HG03175 (cell line): ENCODE measurements around the gene JAZF1.

ENCODE experiments used
- ATAC-seq: cut with Tn5 transposase; IDR thresholded peaks from one replicate; pipeline ENCODE4 v1.9.1; 2021; ENCODE audit warnings: mild to moderate bottlenecking, moderate library complexity; ENCODE audit not compliant: unreplicated experiment

JAZF1 gene

DNA sequence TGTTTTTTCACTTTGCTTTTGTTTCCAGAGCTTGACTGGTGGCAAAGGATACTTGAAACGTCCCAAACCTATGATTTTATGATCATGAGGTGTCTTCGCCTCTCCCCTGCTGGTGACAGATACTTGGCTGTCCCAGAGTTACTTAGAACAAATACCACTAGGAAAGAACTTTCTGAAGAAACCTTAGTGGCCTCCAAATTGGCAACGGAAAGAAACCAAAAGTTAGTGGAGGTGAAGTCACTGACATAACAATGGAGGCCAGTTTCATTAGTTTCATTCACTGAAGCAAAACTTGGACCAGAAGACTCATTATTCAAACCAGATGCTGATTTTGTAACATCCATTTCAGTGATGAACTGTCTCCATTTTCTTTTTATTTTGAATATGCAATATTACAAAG, 68.6 kb downstream of the JAZF1 start:
- ATAC-seq, result no peak

DNA sequence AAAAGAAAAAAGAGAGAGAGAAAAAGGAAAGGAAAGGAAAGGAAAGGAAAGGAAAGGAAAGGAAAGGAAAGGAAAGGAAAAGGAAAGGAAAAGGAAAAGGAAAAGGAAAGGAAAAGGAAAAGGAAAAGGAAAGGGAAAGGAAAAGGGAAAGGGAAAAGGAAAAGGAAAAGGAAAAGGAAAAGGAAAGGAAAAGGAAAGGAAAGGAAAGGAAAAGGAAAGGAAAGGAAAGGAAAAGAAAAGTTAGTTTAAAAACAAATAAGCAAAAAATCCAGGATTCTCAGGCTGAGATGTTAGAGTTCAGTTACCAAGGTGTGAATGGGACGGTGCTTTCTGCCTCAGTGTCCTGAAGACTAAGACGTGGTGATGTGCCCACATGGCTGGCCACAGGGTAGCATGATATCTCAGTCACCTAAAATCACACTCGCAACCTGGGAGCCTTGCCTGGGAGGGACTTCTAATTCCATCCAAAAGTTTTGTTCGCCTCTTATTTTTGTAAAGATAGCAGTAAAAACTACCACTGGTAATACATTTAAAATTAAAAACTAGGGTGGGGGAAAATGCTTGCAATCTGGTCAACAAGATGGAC, 70.1 kb downstream of the JAZF1 start:
- no peak for ATAC-seq

DNA sequence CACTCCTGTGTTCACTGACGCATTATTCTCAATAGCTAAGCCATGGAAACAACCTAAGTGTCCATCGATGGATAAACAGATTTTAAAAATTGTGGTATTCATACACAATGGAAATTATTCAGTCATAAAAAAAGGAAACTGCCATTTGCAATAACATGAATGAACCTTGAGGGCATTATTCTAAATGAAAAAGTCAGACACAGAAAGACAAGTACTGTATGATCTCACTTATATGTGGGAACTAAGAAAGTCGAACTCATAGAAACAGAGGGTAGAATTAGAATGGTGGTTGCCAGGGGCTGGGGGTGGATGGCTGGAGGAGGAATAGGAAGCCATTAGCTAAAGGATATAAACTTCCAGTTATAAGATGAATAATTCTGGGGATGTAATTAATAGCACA, 71.8 kb downstream of the JAZF1 start:
- no peak for ATAC-seq

DNA sequence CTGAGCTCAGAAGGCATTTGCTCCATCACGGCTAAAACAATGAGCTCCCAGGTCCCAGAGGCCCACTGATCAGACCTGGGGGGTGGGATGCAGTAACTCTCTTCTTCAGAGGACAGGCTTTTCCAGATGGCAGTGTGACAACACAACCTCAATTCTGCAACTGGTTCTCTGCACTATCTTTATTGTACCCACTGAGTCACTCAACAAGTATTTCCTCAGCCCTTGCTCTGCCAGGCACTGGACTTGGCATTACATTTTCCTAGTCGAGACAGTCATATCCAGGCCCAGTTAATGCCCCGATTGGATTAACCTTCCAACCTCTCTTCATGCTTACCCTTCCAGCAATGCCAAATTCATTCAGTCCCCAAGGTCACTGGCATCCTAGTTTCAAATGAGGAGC, 72.6 kb downstream of the JAZF1 start:
- no peak for ATAC-seq

DNA sequence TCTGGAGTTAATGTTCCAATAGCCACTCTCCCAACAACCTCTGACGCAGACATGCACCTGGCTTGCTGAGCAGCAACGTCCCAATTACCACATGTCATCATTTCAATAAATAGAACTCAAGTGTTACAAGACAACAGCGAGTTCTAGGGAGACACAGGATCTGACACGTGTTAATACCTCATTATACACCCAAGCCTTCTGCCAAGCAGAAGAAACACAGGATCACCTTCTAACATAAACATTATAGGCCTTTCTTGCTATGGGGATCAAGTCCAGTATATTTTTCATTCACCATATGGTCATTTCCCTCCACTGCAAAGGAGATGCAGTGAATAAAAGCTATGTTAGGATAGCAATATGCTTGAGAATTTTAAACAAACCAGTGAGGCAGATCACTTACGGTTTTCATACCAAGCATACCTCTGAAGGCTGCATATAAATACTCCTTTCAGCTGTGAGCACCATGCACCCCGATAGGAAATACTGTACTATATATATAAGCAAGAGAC, 74.2 kb downstream of the JAZF1 start:
- no peak for ATAC-seq

DNA sequence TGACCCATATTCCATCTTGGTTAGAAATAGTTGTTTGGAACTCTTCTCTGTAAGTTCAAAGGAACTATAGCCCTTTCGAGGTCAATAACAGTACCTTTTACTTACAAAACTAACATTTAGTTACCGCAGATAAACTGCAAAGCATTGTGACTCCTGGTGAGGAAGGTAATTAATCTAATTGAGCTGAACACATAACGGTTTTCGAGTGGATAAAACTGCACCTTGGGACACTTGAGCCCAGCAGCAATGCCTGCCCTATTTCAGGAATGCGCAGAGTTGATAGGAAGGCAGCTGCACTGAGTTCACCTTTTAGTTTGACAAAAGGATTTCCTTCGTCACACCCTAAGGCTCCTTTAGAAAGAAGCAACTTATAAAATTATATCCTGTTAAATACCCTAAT, 75.4 kb downstream of the JAZF1 start:
- no peak for ATAC-seq

DNA sequence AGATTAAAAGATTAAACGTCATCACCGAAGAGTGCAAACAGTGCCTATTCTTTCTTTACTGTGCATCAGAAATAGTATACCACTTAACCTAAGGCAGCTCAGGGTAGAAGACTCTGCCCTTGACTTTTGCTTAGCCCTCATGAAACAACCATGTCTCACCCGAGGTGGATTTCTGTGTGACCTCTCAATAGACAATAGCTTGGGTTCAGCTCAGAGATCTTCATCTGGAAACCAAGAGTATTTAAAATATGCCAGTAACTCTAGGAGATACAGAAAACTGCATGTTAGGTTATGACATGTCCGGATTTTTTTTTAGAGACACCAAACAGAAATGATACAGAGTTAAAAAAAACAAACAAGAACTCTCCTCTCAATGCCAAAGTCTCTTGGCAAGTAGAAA, 75.8 kb downstream of the JAZF1 start:
- no peak for ATAC-seq

DNA sequence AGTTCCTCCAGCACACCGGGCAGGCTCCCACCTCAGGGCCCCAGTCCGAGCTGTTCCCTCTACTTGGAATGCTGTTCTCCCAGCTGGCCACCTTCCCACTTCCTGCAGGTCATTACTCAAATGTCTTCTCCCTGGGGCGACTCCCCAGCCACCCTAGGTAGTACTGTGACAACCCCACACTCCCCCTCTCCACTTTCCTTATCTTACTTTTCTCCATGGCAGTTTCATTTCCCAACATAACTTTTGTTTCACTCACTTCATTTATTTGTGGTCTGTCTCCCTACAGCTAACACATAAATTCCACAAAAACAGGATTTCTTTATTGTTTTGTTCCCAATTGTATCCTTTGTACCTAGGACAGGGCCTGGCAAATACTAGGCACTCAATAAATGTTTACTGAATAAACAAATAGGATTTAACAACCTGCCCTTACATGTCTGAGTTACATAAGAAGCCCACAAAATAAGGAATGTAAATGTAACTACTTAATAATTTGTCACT, 76.5 kb downstream of the JAZF1 start:
- no peak for ATAC-seq

DNA sequence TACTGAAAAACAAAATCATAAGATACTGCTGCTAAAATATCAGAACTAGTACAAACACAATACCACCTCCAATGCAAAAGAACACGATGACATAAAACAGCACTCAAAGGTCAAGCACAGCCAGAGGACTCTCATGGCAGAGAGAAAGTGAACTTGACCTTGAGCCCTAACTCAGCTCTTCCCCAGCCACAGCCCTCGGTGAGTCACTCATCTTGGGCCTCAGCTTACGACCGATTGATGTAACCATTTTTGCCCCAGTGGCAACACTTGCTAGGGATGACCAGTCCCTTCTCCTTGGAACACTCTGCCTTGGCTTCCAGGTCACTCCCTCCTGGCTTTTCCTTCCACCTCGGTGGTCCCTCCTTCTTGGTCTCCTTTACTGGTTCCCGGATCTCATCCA, 77.8 kb downstream of the JAZF1 start:
- no peak for ATAC-seq

DNA sequence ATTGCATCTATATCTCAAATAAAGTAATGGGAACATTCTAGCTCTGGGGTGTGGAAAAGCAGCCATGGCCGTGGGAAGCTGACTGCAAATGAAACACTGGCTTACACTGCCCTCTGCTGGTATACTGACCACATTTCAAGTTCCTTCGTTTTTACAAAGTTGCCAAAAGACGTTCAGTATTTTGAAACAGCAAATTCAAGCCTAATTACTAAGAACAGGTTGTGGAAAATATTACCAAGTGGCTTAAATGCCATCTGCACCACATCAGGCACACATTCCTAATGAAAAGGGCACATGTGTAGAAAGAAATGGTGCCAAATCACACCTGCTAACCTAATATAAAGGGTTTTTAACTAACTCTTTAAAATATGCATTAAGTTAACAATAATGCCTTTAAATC, 83.9 kb downstream of the JAZF1 start:
- no peak for ATAC-seq

DNA sequence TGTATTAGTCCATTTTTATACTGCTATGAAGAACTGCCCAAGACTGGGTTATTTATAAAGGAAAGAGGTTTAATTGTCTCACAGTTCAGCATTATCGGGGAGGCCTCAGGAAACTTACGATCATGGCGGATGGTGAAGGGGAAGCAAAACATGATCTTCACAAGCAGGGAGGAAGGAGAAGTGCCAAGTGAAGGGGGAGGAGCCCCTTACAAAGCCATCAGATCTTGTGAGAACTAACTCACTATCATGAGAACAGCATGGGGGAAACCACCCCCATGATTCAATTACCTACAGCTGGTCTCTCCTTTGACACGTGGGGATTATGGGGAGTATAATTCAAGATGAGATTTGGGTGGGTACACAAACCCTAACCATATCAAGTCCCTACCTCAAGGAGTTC, 85.4 kb downstream of the JAZF1 start:
- ATAC-seq, result no peak

DNA sequence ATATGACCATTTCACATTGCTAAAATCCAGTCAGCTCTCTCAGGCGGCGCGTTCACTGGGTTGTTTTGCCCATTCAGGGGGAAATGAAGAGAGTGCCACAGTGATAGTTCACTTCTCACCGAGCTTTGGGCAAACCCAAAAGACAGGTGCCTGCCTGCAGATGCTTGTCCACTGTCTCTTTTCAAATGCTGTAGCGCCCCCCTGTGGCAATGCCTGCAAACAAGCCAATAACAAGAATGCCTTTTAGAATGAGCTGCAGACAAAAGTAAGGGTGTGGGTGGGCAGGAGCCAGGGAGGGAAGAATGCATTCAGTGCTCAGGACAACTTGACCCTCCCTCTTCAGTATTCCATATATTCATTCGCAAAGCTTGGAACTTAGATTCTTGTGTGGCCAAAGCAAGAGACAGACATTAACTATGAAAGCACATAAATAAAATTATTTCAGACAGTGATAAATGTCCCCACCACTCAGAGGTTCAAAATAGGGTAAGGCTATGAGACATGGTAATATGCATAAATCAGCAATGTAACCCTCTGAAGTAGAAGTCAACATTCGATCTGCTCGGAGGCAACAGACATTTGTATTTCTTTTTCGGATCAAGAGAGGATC, 86.9 kb downstream of the JAZF1 start:
- ATAC-seq, result no peak

DNA sequence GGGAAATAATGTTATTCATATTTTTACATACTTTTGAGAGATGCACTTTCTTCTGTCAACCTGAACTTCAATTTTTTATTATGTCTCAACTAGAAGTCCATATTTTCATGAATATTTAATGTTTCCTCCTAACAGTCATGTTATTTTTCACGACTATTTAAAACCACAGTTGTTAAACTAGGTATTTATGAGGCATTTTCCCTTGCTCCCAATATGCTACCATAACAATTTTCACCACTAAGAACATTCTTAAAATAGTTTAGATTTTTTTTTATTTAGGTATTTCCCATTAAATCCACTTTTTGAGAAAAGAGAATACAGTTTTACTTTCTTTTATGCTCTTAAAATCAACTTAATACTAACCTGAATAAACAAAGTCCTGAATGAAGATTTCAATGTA, 89.4 kb downstream of the JAZF1 start:
- no peak for ATAC-seq

DNA sequence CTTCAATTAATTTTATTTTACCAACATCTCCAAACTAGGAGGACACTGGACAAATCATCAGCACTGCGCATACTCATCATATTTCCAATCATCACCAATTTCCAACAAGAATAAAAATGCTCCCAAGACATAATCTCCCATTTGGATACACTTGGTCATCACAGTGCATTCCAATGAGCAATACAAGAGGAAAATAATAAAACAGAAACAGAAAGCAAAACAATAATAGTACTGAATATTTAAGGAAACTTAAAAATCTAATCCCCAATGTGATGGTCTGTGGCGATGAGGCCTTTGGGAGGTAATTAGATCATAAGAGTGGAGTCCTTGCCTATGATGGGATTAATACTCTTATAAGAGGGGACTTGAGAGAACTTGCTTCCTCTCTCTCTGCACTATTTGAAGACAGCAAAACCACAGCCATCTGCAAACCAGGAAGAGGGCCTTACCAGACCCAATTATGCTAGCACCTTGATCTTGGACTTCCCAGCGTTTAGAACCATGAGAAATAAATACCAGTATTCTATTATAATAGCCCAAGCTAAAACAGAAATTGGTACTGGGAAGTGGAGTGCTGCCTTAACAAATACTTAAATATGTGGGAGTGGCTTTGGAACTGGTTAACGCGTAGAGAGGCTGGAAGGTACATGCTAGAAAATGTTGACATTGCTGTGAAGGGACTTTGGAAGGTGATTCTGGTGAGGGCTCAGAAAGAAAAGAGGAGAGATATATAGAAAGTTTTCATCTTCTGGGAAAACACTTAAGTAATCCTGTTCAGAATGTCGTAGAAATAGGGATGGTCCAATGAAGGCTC, 91.5 kb downstream of the JAZF1 start:
- ATAC-seq, result no peak

DNA sequence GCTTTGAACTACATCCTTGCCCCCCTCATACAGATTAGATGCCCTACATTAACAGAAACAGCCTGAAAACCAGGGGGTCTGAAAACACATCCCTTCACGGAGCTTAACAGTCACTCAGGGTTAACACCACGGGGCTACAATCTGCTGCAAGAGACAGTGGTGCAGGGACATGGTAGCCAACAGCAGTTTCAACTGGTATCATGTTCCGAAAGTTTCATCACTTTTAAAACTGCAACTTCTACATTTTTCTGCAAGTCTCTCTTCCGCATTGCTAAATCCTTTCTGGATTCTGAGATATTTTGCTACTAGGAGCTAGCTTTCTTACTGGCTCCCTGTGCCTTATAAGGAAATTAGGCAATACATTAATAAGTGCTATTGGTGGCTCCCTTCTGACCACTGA, 92.6 kb downstream of the JAZF1 start:
- no peak for ATAC-seq

DNA sequence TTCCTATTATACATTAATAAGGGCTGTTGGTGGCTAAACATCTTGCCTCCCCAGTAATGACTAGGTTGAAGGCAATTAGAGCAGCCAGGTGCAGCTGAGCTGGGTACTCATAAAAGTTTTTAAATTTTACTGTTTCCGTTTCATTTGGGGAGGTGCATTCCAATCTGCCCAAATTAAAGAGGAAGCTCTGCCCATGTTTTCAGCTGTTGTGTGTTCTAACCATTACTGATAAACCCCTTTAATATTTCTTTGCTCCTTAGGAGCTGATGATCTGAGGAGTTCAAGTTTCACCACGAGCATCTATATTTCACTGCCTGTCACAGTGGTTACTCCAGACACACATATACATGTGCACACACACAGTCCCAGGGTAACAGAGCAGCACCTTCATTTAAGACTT, 94.4 kb downstream of the JAZF1 start:
- no peak for ATAC-seq

DNA sequence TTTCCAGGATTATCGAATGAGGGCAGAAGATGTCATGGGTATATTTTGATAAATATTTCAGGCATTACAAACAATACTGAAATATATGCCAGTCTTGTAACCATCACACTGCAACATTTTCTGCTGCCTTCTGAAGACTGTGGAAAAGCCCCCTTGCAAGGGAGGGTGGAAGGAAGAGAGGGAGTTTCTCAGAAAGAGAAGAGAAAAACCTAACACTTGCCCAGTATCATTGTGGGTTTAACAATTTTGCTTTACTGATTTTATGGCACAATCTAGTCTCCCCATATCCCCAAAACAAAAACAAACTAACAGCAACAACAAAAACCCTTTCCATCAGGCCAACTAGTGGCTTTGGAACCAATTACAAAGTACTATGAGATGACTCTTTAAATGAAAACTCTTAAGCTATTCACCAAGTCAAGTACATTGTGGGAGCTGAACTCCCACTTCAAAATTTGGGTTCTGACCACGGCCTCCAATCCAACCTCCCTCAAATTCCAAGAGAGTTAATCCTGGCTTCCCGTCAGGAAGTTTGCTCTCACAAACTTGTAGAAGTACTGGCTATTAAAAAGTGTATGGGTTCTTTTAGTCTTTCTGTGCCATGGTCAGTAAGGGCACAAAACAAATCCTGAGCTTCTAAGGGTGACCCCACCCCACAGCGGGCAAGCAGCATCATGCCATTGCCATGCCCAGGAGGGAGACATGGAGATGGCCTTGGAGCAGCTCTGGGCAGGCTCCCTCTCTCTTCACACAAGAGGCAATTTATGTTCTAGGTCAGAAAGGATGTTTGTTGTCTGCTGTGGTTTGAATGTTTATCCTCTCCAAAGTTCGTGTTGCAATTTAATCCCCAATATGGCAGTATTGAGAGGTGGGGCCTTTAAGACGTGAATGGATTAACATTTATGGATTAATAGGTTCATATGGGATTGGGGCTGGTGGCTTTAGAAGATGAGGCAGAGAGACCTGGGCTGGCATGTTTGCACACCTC, 96.3 kb downstream of the JAZF1 start:
- ATAC-seq, result no peak

DNA sequence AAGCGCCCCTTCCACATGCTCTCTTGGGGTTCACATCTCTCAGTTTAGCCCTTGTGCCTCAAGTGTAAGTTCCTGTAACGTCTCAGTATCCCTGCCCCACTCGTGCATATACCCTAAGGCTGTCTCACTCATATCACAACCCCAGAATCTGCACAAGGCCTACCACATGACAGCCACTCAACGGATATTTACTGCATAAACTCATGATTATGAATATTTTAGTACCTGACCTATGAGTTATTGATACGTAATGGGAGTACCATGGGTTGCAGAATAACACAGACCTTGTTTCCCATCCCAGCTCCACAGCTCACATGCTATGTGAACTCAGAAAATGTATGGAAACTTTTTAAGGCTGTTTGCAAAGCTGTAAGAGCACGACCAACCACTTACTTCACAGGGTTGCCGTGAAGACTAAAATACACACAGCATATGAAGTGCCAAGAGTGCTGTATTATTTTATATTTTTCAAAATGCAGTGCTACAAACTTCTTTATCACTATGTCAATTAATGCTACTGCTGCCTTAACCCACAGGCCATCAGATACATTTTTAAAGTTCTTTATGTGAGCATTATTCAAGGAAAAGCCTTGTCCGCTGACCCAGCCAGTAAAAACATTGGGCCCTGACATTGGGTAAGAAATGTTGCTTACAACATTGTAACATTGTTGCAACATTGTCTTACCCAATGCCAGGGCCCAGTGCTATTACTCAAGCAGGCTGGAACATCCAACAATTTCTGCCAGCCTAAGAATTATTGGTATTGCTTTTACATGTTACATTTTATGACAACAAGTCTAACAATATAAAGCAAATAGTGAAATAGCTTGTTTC, 97.2 kb downstream of the JAZF1 start:
- no peak for ATAC-seq

DNA sequence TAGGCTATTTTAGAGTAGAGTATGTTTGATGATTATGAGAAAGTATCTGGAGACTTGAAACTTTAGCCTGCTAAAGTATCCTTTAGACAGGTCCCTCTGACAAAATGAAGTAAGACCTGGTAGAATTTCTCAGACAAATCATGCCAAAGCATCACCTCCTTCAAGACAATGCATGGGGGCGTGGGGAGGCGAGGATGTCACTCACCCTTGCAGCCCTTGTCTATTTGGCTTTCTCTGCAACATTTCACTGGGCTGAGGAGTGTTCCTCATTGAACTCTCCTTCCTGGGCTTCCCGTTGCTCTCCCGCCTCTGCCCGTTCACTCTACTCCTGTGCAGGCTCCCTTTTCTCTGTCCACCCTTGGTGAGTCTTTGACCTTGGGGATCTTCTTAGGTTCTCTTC, 98.5 kb downstream of the JAZF1 start:
- no peak for ATAC-seq

DNA sequence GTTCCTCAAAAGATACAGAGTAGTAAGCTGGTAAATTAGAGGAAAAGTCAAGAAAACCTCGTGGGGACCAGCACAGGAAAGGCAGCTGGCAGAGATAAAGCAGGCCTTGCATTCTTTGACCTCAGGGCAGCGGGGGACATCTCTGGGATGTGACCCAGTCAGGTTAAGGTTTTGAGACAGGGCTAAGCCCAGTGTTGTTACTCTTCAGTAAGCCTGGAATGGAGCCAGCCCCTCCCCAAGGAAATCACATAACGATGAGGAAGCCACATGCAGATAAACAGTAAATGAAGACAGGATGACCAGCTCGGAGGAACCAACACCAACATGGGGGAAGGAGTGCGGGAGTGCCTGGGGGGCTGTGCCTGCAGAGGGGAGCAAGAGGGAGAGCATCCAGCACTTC, 99.6 kb downstream of the JAZF1 start:
- no peak for ATAC-seq
